Fibroblast of mammary gland (primary cell): Measurements from ENCODE around the gene OMP.

ENCODE experiments used
- DNase-seq: peaks from one replicate; pipeline ENCODE4 v3.0.0-alpha.2; 2010; ENCODE audit warnings: low read depth
- H3K4me3 ChIP-seq: 2 replicates; pipeline ENCODE4 v1.5.1; 2011; ENCODE audit warnings: low read depth, mild to moderate bottlenecking, low read length, moderate library complexity; ENCODE audit not compliant: control insufficient read depth
- CTCF ChIP-seq: conservative IDR thresholded peaks from 2 replicates; pipeline ENCODE4 v1.5.1; 2011; ENCODE audit warnings: low read depth, low read length, inconsistent platforms; ENCODE audit not compliant: control insufficient read depth, insufficient read depth

The OMP gene

GRCh38 chr11:77073328-77074001 lies 29.2 kb upstream of the OMP start:
- peak; percentile 52 for TF ChIP-seq CTCF
- no peak overlapping the region for H3K4me3 ChIP-seq
- DNase-seq = peak; percentile 96

- no peak for DNase-seq
- no peak for TF ChIP-seq CTCF
- H3K4me3 ChIP-seq = no peak overlapping the region
Observed at GRCh38 chr11:77074205-77074604, 28.4 kb upstream of the OMP start.

- DNase-seq = no peak
- no peak for TF ChIP-seq CTCF
- H3K4me3 ChIP-seq = no peak overlapping the region
Observed at GRCh38 chr11:77074626-77075221, 27.9 kb upstream of the OMP start.

GRCh38 chr11:77075425-77075905 lies 27.2 kb upstream of the OMP start:
- H3K4me3 ChIP-seq = no peak overlapping the region
- no peak for TF ChIP-seq CTCF
- no peak for DNase-seq

- no peak for TF ChIP-seq CTCF
- DNase-seq = no peak
- no peak overlapping the region for H3K4me3 ChIP-seq
Observed at GRCh38 chr11:77079666-77080065, 23.0 kb upstream of the OMP start.

GRCh38 chr11:77080643-77081210 lies 21.9 kb upstream of the OMP start:
- no peak for TF ChIP-seq CTCF
- DNase-seq = peak; percentile 56
- H3K4me3 ChIP-seq = no peak overlapping the region

- H3K4me3 ChIP-seq = no peak overlapping the region
- no peak for TF ChIP-seq CTCF
- no peak for DNase-seq
Observed at GRCh38 chr11:77081381-77081851, 21.2 kb upstream of the OMP start.
